GM12878 (cell line): ENCODE measurements around the gene RASL10A. TPM values are rescaled to one million over a fixed set of nuclear protein-coding genes. Genes with fewer than 3 reads are reported as not detected.

Source experiments
- ATAC-seq: fragments of 200-7000 bp; cut with Tn5 transposase; 3 replicates; pipeline ENCODE4 v1.9.1; 2020; ENCODE audit warnings: mild to moderate bottlenecking, moderate library complexity
- BruUV-seq: library from RNA; stranded (reverse); fragments of 400-500 nt; replicated peaks from 2 replicates; lab custom pipeline; 2021; lab: Mats Ljungman, UMichigan
- CTCF ChIA-PET: fragments of 300-600 bp; sonication (Branson Sonifier 250); formaldehyde crosslinking; extraction: SDS; loops from one replicate; lab custom pipeline; 2021; ENCODE audit warnings: inconsistent platforms; lab: Yijun Ruan, JAX
- POLR2A ChIA-PET: fragments of 350-600 bp; formaldehyde crosslinking; extraction: SDS; loops from one replicate; lab custom pipeline; 2021; ENCODE audit warnings: inconsistent platforms; lab: Charles Lee
- RAD21 ChIA-PET: fragments of 300-600 bp; sonication (Branson Sonifier 250); formaldehyde crosslinking; loops from one replicate; lab custom pipeline; 2023; ENCODE audit warnings: antibody characterized with exemption; ENCODE audit not compliant: unreplicated experiment; lab: Charles Lee
- SMC1A ChIA-PET: fragments of 300-600 bp; sonication (Branson Sonifier 250); formaldehyde crosslinking; loops from one replicate; lab custom pipeline; 2023; ENCODE audit not compliant: unreplicated experiment, uncharacterized antibody; lab: Charles Lee
- DNase-seq: peaks from one replicate; pipeline ENCODE4 v3.0.0-alpha.2; 2011; ENCODE audit warnings: low read depth, low spot score
- FAIRE-seq: peaks from 3 replicates; lab custom pipeline; 2011; peaks lifted over from hg19 to GRCh38; lab: Jason Lieb, UNC
- H2AFZ ChIP-seq: 2 replicates; pipeline ENCODE4 v1.6.0; 2011; ENCODE audit warnings: low read depth, low read length, control low read depth; ENCODE audit not compliant: control insufficient read depth
- H3K27ac ChIP-seq: 2 replicates; pipeline ENCODE4 v1.5.1; 2011; ENCODE audit warnings: control low read depth; ENCODE audit not compliant: control insufficient read depth, insufficient read depth
- H3K27me3 ChIP-seq, 2 experiments: replicated peaks in 1 of 2; 2 replicates each; pipeline versions ENCODE4 v1.6.0 to v1.6.1; 2011; ENCODE audit warnings: low read length in 1 of 2; ENCODE audit not compliant: control insufficient read depth in 2 of 2, insufficient read depth in 2 of 2
- H3K36me3 ChIP-seq, 2 experiments: 2 replicates each; pipeline ENCODE4 v1.5.1; 2011; ENCODE audit warnings: low read length in 1 of 2; ENCODE audit not compliant: control insufficient read depth in 2 of 2, insufficient read depth in 2 of 2
- H3K4me1 ChIP-seq: 2 replicates; pipeline ENCODE4 v1.6.1; 2011; ENCODE audit warnings: mild to moderate bottlenecking, low read length, moderate library complexity, mixed read lengths; ENCODE audit not compliant: control insufficient read depth, insufficient read depth
- H3K4me2 ChIP-seq: 2 replicates; pipeline ENCODE4 v1.6.0; 2011; ENCODE audit warnings: control low read depth; ENCODE audit not compliant: control insufficient read depth, insufficient read depth
- H3K4me3 ChIP-seq: fragments of 200-600 bp; sonication (generic); 2 replicates; pipeline ENCODE4 v1.5.1; 2016
- H3K79me2 ChIP-seq: 2 replicates; pipeline ENCODE4 v1.6.0; 2011; ENCODE audit warnings: low read length; ENCODE audit not compliant: control insufficient read depth, insufficient read depth
- H3K9ac ChIP-seq: 2 replicates; pipeline ENCODE4 v1.8.0; 2011; ENCODE audit warnings: low read length, control low read depth, mixed read lengths; ENCODE audit not compliant: control insufficient read depth, insufficient read depth
- H3K9me3 ChIP-seq: replicated peaks from 3 replicates; pipeline ENCODE4 v1.5.1; 2011; ENCODE audit warnings: mild to moderate bottlenecking, low read length; ENCODE audit not compliant: control insufficient read depth, insufficient read depth
- H4K20me1 ChIP-seq: 2 replicates; pipeline ENCODE4 v1.6.0; 2011; ENCODE audit not compliant: control insufficient read depth, insufficient read depth
- ASH2L ChIP-seq: fragments of 300-600, 200-600 bp; sonication (generic); IDR thresholded peaks from 2 replicates; pipeline ENCODE4 v1.6.1; 2017; ENCODE audit warnings: low read depth, mild to moderate bottlenecking, borderline replicate concordance
- BHLHE40 ChIP-seq, 2 experiments: fragments of 450-650 bp in 1 of 2; IDR thresholded peaks; 2 replicates each; pipeline ENCODE4 v1.6.1; 2011 to 2017; ENCODE audit warnings: low read depth in 2 of 2, borderline replicate concordance in 1 of 2, improper control_type of control experiment in 1 of 2, low read length in 1 of 2, mild to moderate bottlenecking in 1 of 2
- CBFB ChIP-seq: IDR thresholded peaks from 2 replicates; pipeline ENCODE4 v1.6.1; 2016; ENCODE audit warnings: antibody characterized with exemption, low read depth
- CHD1 ChIP-seq: IDR thresholded peaks from 2 replicates; pipeline ENCODE4 v1.6.1; 2012; ENCODE audit warnings: low read depth, low read length, improper control_type of control experiment
- CHD4 ChIP-seq: fragments of 200-600 bp; sonication (generic); IDR thresholded peaks from 2 replicates; pipeline ENCODE4 v1.6.1; 2016; ENCODE audit warnings: mild to moderate bottlenecking
- CREM ChIP-seq: IDR thresholded peaks from 2 replicates; pipeline ENCODE4 v1.6.1; 2014; ENCODE audit warnings: antibody characterized with exemption, low read depth
- DPF2 ChIP-seq: fragments of 450-650 bp; IDR thresholded peaks from 2 replicates; pipeline ENCODE4 v1.6.1; 2017; ENCODE audit warnings: mild to moderate bottlenecking
- ESRRA ChIP-seq: IDR thresholded peaks from 2 replicates; pipeline ENCODE4 v1.6.1; 2012; ENCODE audit warnings: mild to moderate bottlenecking, low read length, improper control_type of control experiment
- ETV6 ChIP-seq, 2 experiments: fragments of 450-650 bp in 1 of 2; IDR thresholded peaks in 1 of 2; conservative IDR thresholded peaks in 1 of 2; 2 replicates each; pipeline ENCODE4 v1.6.1; 2014; ENCODE audit warnings: antibody characterized with exemption in 1 of 2, borderline replicate concordance in 1 of 2, low read depth in 1 of 2, mild to moderate bottlenecking in 1 of 2, moderate library complexity in 1 of 2
- GATAD2B ChIP-seq: fragments of 450-650 bp; conservative IDR thresholded peaks from 2 replicates; pipeline ENCODE4 v1.6.1; 2017; ENCODE audit warnings: low read depth, mild to moderate bottlenecking, moderate library complexity
- IKZF1 ChIP-seq: fragments of 450-650 bp; conservative IDR thresholded peaks from 2 replicates; pipeline ENCODE4 v1.6.1; 2017; ENCODE audit warnings: antibody characterized with exemption, mild to moderate bottlenecking
- JUNB ChIP-seq: IDR thresholded peaks from 2 replicates; pipeline ENCODE4 v1.6.1; 2016; ENCODE audit warnings: antibody characterized with exemption, mild to moderate bottlenecking
- MEF2A ChIP-seq: IDR thresholded peaks from 2 replicates; pipeline ENCODE4 v1.6.1; 2011; ENCODE audit warnings: low read depth, mild to moderate bottlenecking, low read length, moderate library complexity; ENCODE audit not compliant: insufficient read depth
- MTA3 ChIP-seq: IDR thresholded peaks from 2 replicates; pipeline ENCODE4 v1.6.1; 2012; ENCODE audit warnings: low read length, inconsistent platforms, borderline replicate concordance
- NFYA ChIP-seq: IDR thresholded peaks from 2 replicates; pipeline ENCODE4 v1.6.1; 2011; ENCODE audit warnings: low read depth, mild to moderate bottlenecking, low read length, improper control_type of control experiment, borderline replicate concordance
- PAX5 ChIP-seq: IDR thresholded peaks from 2 replicates; pipeline ENCODE4 v1.6.1; 2011; ENCODE audit warnings: low read depth, low read length, borderline replicate concordance
- PML ChIP-seq: IDR thresholded peaks from 2 replicates; pipeline ENCODE4 v1.6.1; 2012; ENCODE audit warnings: low read length, inconsistent platforms
- RAD21 ChIP-seq: IDR thresholded peaks from 2 replicates; pipeline ENCODE4 v1.6.1; 2011; ENCODE audit warnings: mild to moderate bottlenecking, low read depth, low read length, moderate library complexity; ENCODE audit not compliant: insufficient read depth
- SPI1 ChIP-seq: IDR thresholded peaks from 2 replicates; pipeline ENCODE4 v1.6.1; 2011; ENCODE audit warnings: low read depth, mild to moderate bottlenecking, low read length, moderate library complexity, borderline replicate concordance; ENCODE audit not compliant: insufficient read depth
- SRF ChIP-seq, 2 experiments: IDR thresholded peaks; 2 replicates each; pipeline ENCODE4 v1.6.1; 2011; ENCODE audit warnings: low read depth in 2 of 2, low read length in 2 of 2, mild to moderate bottlenecking in 1 of 2, moderate library complexity in 1 of 2
- YY1 ChIP-seq: IDR thresholded peaks from 2 replicates; pipeline ENCODE4 v1.6.1; 2011; ENCODE audit warnings: low read depth, mild to moderate bottlenecking, low read length
- ZNF217 ChIP-seq: fragments of 450-650 bp; IDR thresholded peaks from 2 replicates; pipeline ENCODE4 v1.6.1; 2017; ENCODE audit warnings: antibody characterized with exemption, mild to moderate bottlenecking
- WGBS: methylation state at CpG from one replicate; pipeline ENCODE4 v1.1.6; 2016; ENCODE audit warnings: low lambda C conversion rate; ENCODE audit not compliant: insufficient replicate concordance, insufficient coverage; ENCODE audit errors: missing lambda C conversion rate; 5-methylcytosine and 5-hydroxymethylcytosine counted together
- in situ Hi-C: fragments of 300-500 bp; cut with MboI; formaldehyde crosslinking; loops from 9 replicates; pipeline ENCODE4 v1.14.3; 2018; ENCODE audit warnings: mixed read lengths
- intact Hi-C: fragments of 100-400 bp; cut with micrococcal nuclease; formaldehyde crosslinking; loops from one replicate; pipeline ENCODE4 v1.14.2; 2022; ENCODE audit not compliant: unreplicated experiment
- polyA plus RNA-seq, 11 experiments: library from polyadenylated mRNA; depleted of rRNA in 4 of 11; unstranded in 6 of 11; stranded (reverse) in 5 of 11; fragments of >200 nt; fragmentation: Nextera tagmentation in 4 of 11; fragmentation: Illumina TruSeq in 1 of 11; extraction: Ambion mirVana in 4 of 11; extraction: Trizol in 1 of 11; gene quantifications; 1 replicate in 1 of 11; 2 replicates in 10 of 11; pipeline versions ENCODE4 v1.2.1 to v1.2.3, GENCODE V29; 2011 to 2016; ENCODE audit warnings: inconsistent platforms in 2 of 11, missing spikeins in 2 of 11, low read depth in 1 of 11
- total RNA-seq, 4 experiments: library from RNA; depleted of rRNA in 3 of 4; stranded (reverse); fragments of >200 nt in 3 of 4; fragmentation: Illumina TruSeq in 1 of 4; extraction: Trizol in 1 of 4; gene quantifications; 2 replicates each; pipeline versions ENCODE4 v1.2.1 to v1.2.3, GENCODE V29; 2013 to 2021
- TF ChIP-seq, protein P1 (sequence below): IDR thresholded peaks from 2 replicates; pipeline ENCODE4 v1.6.1; 2012; ENCODE audit warnings: low read depth, low read length, improper control_type of control experiment

Gene RASL10A
- total and polyA plus RNA-seq, 10 of the 15 experiments (the other 5 are each of a cell fraction or from before 2014, with no cell fraction given), result 0.12 to 0.46 (median 0.21) TPM; not detected in 6

DNA sequence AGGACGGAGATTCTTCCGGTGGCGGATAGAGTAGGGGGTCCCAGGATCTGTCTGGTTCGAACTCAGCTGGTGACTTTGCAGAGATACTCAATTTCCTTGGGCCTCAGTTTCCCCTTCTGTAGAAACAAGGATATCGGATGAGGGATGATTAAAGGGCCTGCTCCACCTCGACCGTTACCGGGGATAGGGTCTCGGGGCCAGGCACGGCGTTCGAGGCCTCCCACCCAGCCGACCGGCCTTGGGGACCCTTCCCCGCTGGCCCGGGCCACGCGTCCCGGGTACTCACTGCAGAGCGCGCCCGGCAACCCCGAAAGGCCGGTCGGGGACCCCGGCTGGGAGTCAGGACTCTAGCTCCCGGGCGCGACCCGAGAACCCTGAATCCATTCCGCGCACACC lies 48.0 kb downstream of the RASL10A start:
- FAIRE-seq, result no peak
- peaks cover 69% of the 10 kb centered on the region for H3K79me2 ChIP-seq
- H3K36me3 ChIP-seq, result peaks cover 9 to 20% of the 10 kb centered on the region in 2 experiments
- no peaks in the 10 kb centered on the region for H3K9me3 ChIP-seq
- intact Hi-C loops, result no loop called here
- H3K4me2 ChIP-seq, result peak overlapping the region; percentile 88
- H3K27ac ChIP-seq, result peak overlapping the region; percentile 100
- WGBS, result under 1% methylated on average over 30 of the region's 32 CpGs
- POLR2A ChIA-PET, result interaction anchor here (1.0 to 1.1 kb wide), 2 partner anchors 58 to 64 kb away, joined by 3 to 4 read pairs; no protein-coding TSS in a partner anchor
- peak overlapping the region; percentile 96 for H3K4me3 ChIP-seq
- RAD21 ChIA-PET, result interaction anchor here (1.2 kb wide), 1 partner anchor 61 kb away, joined by 3 read pairs; no protein-coding TSS in a partner anchor
- H2AFZ ChIP-seq, result peak overlapping the region; percentile 100
- H3K4me1 ChIP-seq, result no peaks in the 10 kb centered on the region; the same call in 1 of the 2 replicates
- CTCF ChIA-PET, result no interaction called here
- no peaks in the 10 kb centered on the region for H3K27me3 ChIP-seq
- SMC1A ChIA-PET, result interaction anchor here (0.5 to 1.7 kb wide), 3 partner anchors 10 to 134 kb away, joined by 3 to 7 read pairs (median 4); no protein-coding TSS in a partner anchor
- DNase-seq, result no peak
- peak overlapping the region; percentile 99 for H3K9ac ChIP-seq
- BruUV-seq, result TSS peak; percentile 77
- no peak for ATAC-seq
- H4K20me1 ChIP-seq, result peaks cover 16% of the 10 kb centered on the region
- in situ Hi-C loops, result no loop called here
- TF ChIP-seq SPI1 (no peak), PAX5 (no peak), CHD1 (no peak), SRF (IDR thresholded peaks at IDR 0.05; ENCODE audit: low read depth in 2 of 2, low read length in 2 of 2) (no peak), DPF2 (0 out of 2 replicates have a peak, but pooled peaks have one; percentile 16), PML (no peak), YY1 (0 out of 2 replicates have a peak, but pooled peaks have one; percentile 60), ETV6 (conservative IDR thresholded peaks at IDR 0.05 in 1 of 2, IDR thresholded peaks at IDR 0.05 in 1 of 2; ENCODE audit: borderline replicate concordance in 1 of 2, low read depth in 1 of 2) (no peak), CBFB (no peak), IKZF1 (no peak), ESRRA (no peak), MEF2A (no peak), CHD4 (no peak), RAD21 (no peak), NFYA (no peak), GATAD2B (peak; percentile 87; the same call in 1 of the 2 replicates), MTA3 (no peak), BHLHE40 (IDR thresholded peaks at IDR 0.05; ENCODE audit: borderline replicate concordance in 1 of 2, low read depth in 2 of 2, low read length in 1 of 2) (no peak), JUNB (no peak), ASH2L (no peak), ZNF217 (no peak), CREM (no peak)
- TF ChIP-seq, protein P1, sequence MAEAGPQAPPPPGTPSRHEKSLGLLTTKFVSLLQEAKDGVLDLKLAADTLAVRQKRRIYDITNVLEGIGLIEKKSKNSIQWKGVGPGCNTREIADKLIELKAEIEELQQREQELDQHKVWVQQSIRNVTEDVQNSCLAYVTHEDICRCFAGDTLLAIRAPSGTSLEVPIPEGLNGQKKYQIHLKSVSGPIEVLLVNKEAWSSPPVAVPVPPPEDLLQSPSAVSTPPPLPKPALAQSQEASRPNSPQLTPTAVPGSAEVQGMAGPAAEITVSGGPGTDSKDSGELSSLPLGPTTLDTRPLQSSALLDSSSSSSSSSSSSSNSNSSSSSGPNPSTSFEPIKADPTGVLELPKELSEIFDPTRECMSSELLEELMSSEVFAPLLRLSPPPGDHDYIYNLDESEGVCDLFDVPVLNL, result no peak
